Thoracic aorta (tissue), 2 donors: Measurements from ENCODE around the gene INPP5D. TPM values are rescaled to one million over a fixed set of nuclear protein-coding genes. Genes with fewer than 3 reads are reported as not detected.

ENCODE experiments used
- ATAC-seq: fragments of 150-250 bp; one replicate; pipeline ENCODE4 v1.8.0; 2017; ENCODE audit warnings: low read depth; ENCODE audit not compliant: insufficient number of reproducible peaks, low FRiP score
- DNase-seq: peaks from one replicate; pipeline ENCODE4 v3.0.0-alpha.2; 2020; ENCODE audit warnings: low spot score
- H3K27ac ChIP-seq, 2 donors: fragments of 200-600 bp; sonication (generic); 1 replicate in 1 of 2; 2 replicates in 1 of 2; pipeline ENCODE4 v1.5.1; 2016; ENCODE audit warnings: mild to moderate bottlenecking in 2 of 2, moderate library complexity in 2 of 2
- H3K27me3 ChIP-seq: fragments of 200-600 bp; sonication (generic); replicated peaks from 2 replicates; pipeline ENCODE4 v1.6.0; 2016; ENCODE audit warnings: mild to moderate bottlenecking; ENCODE audit not compliant: insufficient read depth
- H3K36me3 ChIP-seq: fragments of 200-600 bp; sonication (generic); one replicate; pipeline ENCODE4 v1.5.1; 2016
- H3K4me1 ChIP-seq, 2 donors: fragments of 200-600 bp; sonication (generic); 1 replicate in 1 of 2; 2 replicates in 1 of 2; pipeline versions ENCODE4 v1.5.1 to v1.6.0; 2016; ENCODE audit warnings: low read depth in 2 of 2, mild to moderate bottlenecking in 1 of 2; ENCODE audit not compliant: control insufficient read depth in 1 of 2
- H3K4me3 ChIP-seq: fragments of 200-600 bp; sonication (generic); 2 replicates; pipeline ENCODE4 v1.5.1; 2016; ENCODE audit warnings: mild to moderate bottlenecking
- H3K9me3 ChIP-seq: fragments of 200-600 bp; sonication (generic); 2 replicates; pipeline ENCODE4 v1.5.1; 2016
- total RNA-seq, 2 donors: library from RNA; depleted of rRNA; stranded (reverse); fragments of >200 nt; gene quantifications; one replicate each; pipeline versions ENCODE4 v1.1.0 to v1.2.3, GENCODE V29; 2016
- TF ChIP-seq, protein P1 (sequence below): fragments of 200-600 bp; sonication (generic); IDR thresholded peaks from one replicate; pipeline ENCODE4 v1.5.1; 2019; ENCODE audit warnings: antibody characterized with exemption

Gene INPP5D
- total RNA-seq, 2 donors from 2014 or later = 24.2 to 49.7 TPM

DNA sequence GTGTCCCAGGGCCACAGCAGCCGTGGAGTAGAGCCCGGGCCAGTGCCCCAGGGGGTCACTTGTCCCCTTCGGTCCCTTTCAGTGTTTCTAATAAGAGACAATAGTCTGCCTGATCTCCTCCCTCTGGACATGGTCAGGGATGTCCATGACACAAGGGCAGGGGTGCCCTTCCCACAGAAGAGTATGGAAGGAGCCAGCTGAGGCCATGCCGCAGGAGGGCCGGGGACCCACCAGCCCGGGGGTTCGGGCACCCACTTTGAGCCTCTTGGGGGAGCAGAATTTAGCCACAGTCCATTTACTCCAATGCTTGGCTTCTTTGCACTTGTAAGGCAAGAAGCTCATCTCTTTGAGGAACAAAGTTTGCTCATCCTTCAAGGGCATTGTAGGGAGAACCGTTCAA lies 102.6 kb downstream of the INPP5D start:
- no peak for DNase-seq
- no peak overlapping the region for H3K4me3 ChIP-seq
- no peak for ATAC-seq
- TF ChIP-seq, protein P1, sequence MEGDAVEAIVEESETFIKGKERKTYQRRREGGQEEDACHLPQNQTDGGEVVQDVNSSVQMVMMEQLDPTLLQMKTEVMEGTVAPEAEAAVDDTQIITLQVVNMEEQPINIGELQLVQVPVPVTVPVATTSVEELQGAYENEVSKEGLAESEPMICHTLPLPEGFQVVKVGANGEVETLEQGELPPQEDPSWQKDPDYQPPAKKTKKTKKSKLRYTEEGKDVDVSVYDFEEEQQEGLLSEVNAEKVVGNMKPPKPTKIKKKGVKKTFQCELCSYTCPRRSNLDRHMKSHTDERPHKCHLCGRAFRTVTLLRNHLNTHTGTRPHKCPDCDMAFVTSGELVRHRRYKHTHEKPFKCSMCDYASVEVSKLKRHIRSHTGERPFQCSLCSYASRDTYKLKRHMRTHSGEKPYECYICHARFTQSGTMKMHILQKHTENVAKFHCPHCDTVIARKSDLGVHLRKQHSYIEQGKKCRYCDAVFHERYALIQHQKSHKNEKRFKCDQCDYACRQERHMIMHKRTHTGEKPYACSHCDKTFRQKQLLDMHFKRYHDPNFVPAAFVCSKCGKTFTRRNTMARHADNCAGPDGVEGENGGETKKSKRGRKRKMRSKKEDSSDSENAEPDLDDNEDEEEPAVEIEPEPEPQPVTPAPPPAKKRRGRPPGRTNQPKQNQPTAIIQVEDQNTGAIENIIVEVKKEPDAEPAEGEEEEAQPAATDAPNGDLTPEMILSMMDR = no peak
- no peaks in the 10 kb centered on the region for H3K9me3 ChIP-seq
- H3K36me3 ChIP-seq = peaks cover 4% of the 10 kb centered on the region
- H3K27ac ChIP-seq = no peak overlapping the region
- no peaks in the 10 kb centered on the region for H3K27me3 ChIP-seq
- no peaks in the 10 kb centered on the region for H3K4me1 ChIP-seq

DNA sequence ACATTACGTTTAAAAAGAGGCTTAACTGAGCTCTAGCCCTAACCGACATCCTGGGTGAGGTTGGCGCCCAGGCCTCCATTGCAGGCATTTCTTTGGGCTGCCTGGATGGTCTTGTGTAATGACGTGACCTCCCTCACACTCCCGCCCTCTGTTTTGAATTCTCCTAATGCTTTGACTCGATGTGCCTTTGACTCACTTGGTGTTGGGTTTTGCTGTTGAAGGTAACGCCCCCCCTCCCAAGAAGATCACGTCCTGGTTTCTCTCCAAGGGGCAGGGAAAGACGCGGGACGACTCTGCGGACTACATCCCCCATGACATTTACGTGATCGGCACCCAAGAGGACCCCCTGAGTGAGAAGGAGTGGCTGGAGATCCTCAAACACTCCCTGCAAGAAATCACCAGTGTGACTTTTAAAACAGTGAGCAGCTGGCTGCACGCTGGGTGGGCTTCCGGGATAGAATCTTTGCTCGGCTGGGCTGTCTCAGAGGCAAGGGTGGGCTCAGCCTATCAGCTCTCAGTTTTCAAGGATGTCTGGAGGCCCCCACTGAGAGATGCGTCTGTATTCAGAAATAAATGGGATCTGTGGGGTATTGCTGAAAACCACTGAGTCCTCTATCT lies 103.5 kb downstream of the INPP5D start:
- Histone ChIP-seq H3K9me3 (no peaks in the 10 kb centered on the region), H3K27me3 (no peaks in the 10 kb centered on the region), H3K4me1 (no peaks in the 10 kb centered on the region), H3K36me3 (peaks cover 4% of the 10 kb centered on the region), H3K4me3 (no peak overlapping the region), H3K27ac (no peak overlapping the region)
- DNase-seq = no peak
- no peak for ATAC-seq
- TF ChIP-seq, protein P1 = no peak

DNA sequence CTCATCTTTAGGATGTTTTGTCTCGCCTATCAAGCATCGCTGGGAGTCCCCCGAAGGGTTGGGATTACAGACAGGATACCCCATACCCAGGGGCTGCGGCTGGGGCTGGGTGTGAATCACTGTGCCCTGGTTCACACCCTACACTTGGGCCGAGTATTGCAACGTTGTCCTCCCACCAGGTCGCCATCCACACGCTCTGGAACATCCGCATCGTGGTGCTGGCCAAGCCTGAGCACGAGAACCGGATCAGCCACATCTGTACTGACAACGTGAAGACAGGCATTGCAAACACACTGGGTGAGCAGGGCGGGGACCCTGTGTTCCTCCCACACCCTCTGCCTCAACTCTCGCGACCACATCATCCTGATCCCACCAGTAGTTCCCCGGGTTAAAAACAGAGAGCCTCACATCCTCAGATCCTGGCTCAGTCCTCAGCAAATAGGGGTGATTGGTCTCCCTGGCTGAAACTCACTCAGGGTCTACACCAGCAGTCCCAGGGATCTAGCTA lies 104.0 kb downstream of the INPP5D start:
- Histone ChIP-seq H3K9me3 (no peaks in the 10 kb centered on the region), H3K36me3 (no peaks in the 10 kb centered on the region), H3K4me3 (no peak overlapping the region), H3K4me1 (no peaks in the 10 kb centered on the region), H3K27me3 (no peaks in the 10 kb centered on the region), H3K27ac (no peak overlapping the region)
- ATAC-seq = no peak
- TF ChIP-seq, protein P1 = no peak
- no peak for DNase-seq

DNA sequence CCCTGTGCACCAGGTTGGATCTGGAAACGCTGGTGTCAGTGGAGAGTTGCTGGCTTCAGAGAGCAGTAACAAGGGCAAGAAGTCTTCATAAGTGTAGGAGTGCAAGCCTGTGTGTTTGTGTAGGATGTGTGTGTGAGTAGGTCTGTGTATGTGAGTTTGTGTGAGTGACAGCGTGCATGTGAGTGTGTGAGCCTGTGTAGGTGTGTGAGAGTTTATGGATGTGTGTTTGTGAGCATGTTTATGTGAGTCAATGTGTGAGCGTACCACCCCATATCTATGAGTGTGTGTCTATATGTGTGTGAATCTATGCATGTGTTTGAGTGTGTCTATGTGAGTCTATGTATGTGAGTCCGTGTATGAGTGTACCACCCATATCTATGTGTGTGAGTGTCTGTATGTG lies 104.8 kb downstream of the INPP5D start:
- Histone ChIP-seq H3K4me3 (no peak overlapping the region), H3K27me3 (no peaks in the 10 kb centered on the region), H3K4me1 (no peaks in the 10 kb centered on the region), H3K36me3 (no peaks in the 10 kb centered on the region), H3K9me3 (no peaks in the 10 kb centered on the region), H3K27ac (no peak overlapping the region)
- no peak for DNase-seq
- TF ChIP-seq, protein P1 = no peak
- ATAC-seq = no peak

DNA sequence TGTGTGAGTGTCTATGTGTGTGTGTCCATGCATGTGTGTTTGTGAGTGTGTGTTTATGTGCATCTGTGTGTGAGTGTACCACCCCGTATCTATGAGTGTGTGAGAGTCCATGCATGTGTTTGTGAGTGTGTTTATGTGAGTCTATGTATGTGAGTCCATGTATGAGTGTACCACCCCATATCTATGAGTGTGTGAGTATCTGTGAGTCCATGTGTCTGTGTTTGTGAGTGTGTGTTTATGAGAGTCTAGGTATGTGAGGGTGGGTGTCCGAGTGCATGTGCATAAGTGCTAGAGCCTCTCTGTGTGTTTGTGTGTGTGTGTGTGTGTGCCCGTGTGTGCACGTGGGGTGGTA lies 105.4 kb downstream of the INPP5D start:
- DNase-seq = no peak
- TF ChIP-seq, protein P1 = no peak
- Histone ChIP-seq H3K36me3 (no peaks in the 10 kb centered on the region), H3K4me1 (no peaks in the 10 kb centered on the region), H3K27ac (no peak overlapping the region), H3K9me3 (no peaks in the 10 kb centered on the region), H3K27me3 (no peaks in the 10 kb centered on the region), H3K4me3 (no peak overlapping the region)
- ATAC-seq = no peak
